AG04449 (cell line): ENCODE measurements around the gene GTF2F2.
A peak's percentile ranks its signal among the peaks of the same experiment; 100 is the strongest.
"Not testable (repeated sequence)": the region's sequence is repeated elsewhere in the genome, so short reads cannot be mapped to it uniquely, and the experiment has no call there.

Experiments
- CTCF ChIA-PET: fragments of 350-600 bp; formaldehyde crosslinking; extraction: SDS; loops from one replicate; lab custom pipeline; 2021; ENCODE audit warnings: antibody characterized with exemption; lab: Yijun Ruan, JAX
- POLR2A ChIA-PET: fragments of 400-600, 350-600 bp; formaldehyde crosslinking; extraction: SDS; loops from one replicate; lab custom pipeline; 2020; ENCODE audit warnings: antibody characterized with exemption, inconsistent platforms; lab: Yijun Ruan, JAX
- DNase-seq: peaks from one replicate; pipeline ENCODE4 v3.0.0-alpha.2; 2010; ENCODE audit warnings: low read depth, low spot score
- H3K4me3 ChIP-seq: 2 replicates; pipeline ENCODE4 v1.5.1; 2011; ENCODE audit warnings: low read depth, mild to moderate bottlenecking, control low read depth, low read length
- TF ChIP-seq, protein P1 (sequence below): IDR thresholded peaks from one replicate; pipeline ENCODE4 v1.5.1; 2011; ENCODE audit warnings: mild to moderate bottlenecking, moderate library complexity, low read length, control low read depth, inconsistent platforms; ENCODE audit not compliant: insufficient read depth; ENCODE audit errors: missing control alignments

The GTF2F2 gene

DNA sequence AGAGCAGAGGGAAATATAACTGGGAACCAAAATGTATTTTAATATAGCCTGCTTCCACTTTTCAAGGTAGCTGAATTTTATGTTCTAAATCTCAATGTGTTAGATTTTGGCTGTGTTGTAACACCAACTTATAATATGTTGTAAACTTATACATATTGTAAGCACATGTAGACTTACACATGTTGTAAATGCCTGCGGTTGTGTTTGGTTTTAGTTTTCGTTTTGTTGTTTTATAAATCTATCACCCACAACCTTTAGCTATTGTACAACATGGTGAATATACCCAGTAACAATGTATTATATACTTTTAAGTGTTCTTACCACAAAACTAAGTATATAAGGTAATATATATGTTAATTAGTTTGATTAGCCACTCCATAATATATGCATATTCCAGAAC is 65.0 kb downstream of the GTF2F2 start:
- TF ChIP-seq, protein P1, sequence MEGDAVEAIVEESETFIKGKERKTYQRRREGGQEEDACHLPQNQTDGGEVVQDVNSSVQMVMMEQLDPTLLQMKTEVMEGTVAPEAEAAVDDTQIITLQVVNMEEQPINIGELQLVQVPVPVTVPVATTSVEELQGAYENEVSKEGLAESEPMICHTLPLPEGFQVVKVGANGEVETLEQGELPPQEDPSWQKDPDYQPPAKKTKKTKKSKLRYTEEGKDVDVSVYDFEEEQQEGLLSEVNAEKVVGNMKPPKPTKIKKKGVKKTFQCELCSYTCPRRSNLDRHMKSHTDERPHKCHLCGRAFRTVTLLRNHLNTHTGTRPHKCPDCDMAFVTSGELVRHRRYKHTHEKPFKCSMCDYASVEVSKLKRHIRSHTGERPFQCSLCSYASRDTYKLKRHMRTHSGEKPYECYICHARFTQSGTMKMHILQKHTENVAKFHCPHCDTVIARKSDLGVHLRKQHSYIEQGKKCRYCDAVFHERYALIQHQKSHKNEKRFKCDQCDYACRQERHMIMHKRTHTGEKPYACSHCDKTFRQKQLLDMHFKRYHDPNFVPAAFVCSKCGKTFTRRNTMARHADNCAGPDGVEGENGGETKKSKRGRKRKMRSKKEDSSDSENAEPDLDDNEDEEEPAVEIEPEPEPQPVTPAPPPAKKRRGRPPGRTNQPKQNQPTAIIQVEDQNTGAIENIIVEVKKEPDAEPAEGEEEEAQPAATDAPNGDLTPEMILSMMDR = no peak

DNA sequence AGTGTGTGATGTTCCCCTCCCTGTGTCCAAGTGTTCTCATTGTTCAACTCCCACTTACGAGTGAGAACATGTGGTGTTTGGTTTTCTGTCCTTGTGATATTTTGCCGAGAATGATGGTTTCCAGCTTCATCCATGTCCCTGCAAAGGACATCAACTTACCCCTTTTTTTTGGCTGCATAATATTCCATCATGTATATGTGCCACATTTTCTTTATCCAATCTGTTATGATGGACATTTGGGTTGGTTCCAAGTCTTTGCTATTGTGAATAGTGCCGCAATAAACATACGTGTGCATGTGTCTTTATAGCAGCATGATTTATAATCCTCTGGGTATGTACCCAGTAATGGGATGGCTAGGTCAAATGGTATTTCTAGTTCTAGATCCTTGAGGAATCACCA is 68.8 kb downstream of the GTF2F2 start:
- CTCF ChIA-PET, DNase-seq, H3K4me3 ChIP-seq, POLR2A ChIA-PET: not testable (repeated sequence)

More for the DNA sequence above, 65.0 kb downstream of the GTF2F2 start:
- no peak for DNase-seq
- no peak overlapping the region for H3K4me3 ChIP-seq
- ChIA-PET POLR2A (no interaction called here), CTCF (interaction anchor here (0.8 to 1.3 kb wide), 3 partner anchors 8 to 140 kb away, joined by 3 to 4 read pairs (median 3); no protein-coding TSS in a partner anchor)

DNA sequence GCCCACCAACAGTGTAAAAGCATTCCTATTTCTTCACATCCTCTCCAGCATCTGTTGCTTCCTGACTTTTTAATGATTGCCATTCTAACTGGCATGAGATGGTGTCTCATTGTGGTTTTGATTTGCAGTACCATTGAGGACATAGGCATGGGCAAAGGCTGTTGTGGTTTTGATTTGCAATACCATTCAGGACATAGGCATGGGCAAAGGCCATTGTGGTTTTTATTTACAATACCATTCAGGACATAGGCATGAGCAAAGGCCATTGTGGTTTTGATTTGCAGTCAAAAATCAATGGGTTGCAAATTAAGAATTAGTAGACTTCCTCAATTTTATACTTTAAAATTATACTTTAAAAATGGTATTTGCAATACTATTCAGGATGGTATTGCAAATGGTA is 69.2 kb downstream of the GTF2F2 start:
- POLR2A ChIA-PET = not testable (repeated sequence)

DNA sequence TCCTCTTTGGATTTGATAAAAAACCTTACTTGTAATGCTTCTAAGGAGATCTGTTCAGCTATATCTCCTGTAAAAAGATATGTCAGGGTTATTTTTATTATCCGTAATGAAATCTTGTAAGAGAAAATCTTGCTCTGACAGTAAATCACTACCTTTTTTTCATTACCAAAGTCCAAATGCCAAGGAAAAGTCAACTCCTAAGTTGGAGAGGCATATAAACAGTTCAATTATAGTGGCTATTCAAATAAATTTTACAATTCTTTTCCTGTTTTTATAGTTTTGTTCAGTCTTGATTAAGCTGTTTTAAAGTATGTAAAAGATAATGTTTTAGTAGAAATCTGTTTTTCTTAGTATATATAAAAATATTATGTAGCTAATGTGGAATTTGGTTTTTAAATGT is 71.6 kb downstream of the GTF2F2 start:
- no peak for DNase-seq
- ChIA-PET CTCF (interaction anchor here (2.1 kb wide), 1 partner anchor 90 kb away, joined by 7 read pairs; no protein-coding TSS in a partner anchor), POLR2A (no interaction called here)
- no peak overlapping the region for H3K4me3 ChIP-seq
- TF ChIP-seq, protein P1 = no peak

More for the DNA sequence above, 69.2 kb downstream of the GTF2F2 start:
- CTCF ChIA-PET, H3K4me3 ChIP-seq: not testable (repeated sequence)
- peak; percentile 89 for DNase-seq

DNA sequence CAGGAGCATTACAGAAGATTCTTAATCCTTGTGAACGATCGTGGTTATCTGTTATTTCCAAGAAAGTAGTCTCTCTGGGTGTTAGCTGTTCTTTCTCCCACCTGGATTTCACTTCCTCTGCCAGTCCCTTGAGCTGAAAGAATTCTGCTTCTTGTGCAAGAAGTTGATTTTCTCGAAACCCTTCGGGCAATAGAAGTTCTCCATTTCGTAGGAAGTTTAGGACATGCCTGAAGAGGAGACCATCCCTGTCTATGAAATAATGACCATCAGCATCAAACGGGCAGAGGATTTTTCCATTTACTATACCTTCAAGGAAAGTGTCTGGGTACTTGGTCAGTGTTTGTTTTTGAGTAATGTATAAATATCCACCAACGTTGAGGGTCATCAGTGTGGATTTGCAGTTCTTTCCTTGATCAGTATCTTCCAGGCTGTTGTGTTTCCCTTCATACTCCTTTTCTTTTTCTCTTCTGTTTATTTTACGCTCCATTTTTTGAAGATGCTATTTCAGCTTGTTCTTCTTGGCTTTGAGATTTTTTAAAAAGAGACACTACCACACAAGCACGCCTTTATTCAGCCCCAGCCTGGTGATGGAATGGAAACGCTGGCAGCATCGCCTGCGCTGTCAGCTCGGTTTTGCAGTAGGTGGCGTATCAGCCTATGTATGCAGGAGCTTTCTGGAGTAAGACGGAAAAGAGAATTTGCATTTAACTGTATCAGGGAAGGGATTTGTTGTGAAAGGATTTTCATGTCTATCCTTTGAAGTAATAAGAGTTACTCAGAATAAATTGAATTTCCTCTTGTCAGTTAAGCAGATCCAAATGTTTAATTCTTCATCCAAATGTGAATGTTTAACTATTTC is 74.0 kb downstream of the GTF2F2 start:
- ChIA-PET POLR2A (no interaction called here), CTCF (interaction anchor here (1.4 to 1.5 kb wide), 2 partner anchors 9 to 10 kb away, joined by 3 to 4 read pairs; no protein-coding TSS in a partner anchor)
- no peak for DNase-seq
- TF ChIP-seq, protein P1 = no peak
- H3K4me3 ChIP-seq = no peak overlapping the region

DNA sequence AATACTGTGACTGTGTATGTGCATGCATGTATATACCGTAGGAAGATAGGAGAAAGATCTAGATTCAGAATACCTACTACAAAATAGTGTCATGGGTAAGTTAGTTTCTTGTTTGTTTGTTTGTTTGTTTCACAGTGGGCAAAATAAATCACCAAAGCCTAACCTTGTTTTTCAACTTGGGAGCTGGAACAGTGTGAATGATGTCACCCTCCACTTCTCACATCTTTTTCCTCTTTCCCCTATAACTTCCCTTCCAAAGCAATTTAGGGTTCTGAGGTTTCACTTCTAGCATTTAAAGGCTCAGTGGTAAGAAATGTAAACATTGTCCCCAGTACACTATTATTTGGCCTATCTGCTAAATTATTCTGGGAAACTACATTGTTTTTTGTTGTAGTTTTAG is 75.1 kb downstream of the GTF2F2 start:
- TF ChIP-seq, protein P1 = no peak
- ChIA-PET POLR2A (no interaction called here), CTCF (no interaction called here)
- H3K4me3 ChIP-seq = no peak overlapping the region
- DNase-seq = no peak

DNA sequence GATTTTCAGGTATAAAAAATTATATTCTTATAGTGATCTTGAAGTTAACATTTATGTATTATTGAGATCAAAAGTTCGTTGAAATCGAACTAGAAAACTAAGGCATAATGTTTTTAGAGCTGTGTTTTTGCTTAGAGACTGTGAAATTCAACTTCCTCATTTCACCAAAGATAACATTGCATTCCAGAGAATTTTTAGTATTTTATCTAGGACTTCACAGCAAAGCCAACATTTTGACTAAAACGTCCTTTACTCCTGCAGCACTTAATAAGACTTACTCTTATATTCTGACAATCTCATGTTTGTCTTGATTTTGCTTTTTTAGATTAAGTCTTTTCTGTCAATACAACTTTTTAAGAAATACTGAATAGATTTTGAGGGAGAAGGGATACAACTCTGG is 75.8 kb downstream of the GTF2F2 start:
- CTCF ChIA-PET = no interaction called here
- H3K4me3 ChIP-seq = no peak overlapping the region
- POLR2A ChIA-PET = no interaction called here
- DNase-seq = no peak
- TF ChIP-seq, protein P1 = no peak
